DND-41 (cell line): ENCODE data around the gene C2CD3.

ENCODE experiments used
- CTCF ChIP-seq: IDR thresholded peaks from 2 replicates; pipeline ENCODE4 v1.5.1; 2012; ENCODE audit warnings: borderline replicate concordance, low read length, moderate library complexity, mild to moderate bottlenecking; ENCODE audit not compliant: poor library complexity, severe bottlenecking; ENCODE audit errors: extremely low read depth
- EZH2 ChIP-seq: IDR thresholded peaks from 3 replicates; pipeline ENCODE4 v1.6.1; 2012; ENCODE audit warnings: borderline replicate concordance, low read depth, mild to moderate bottlenecking, moderate library complexity, low read length, inconsistent platforms; ENCODE audit not compliant: severe bottlenecking

- TF ChIP-seq CTCF = no peak
- TF ChIP-seq EZH2 = no peak
These were observed 64.7 kb downstream of the C2CD3 start for GRCh38 chr11:74106124-74106523.
